Neural crest cell (in vitro differentiated cells): ENCODE data around the gene CDH12. TPM values are rescaled to one million over a fixed set of nuclear protein-coding genes. Genes with fewer than 3 reads are reported as not detected.

ENCODE experiments used
- DNase-seq: peaks from one replicate; pipeline ENCODE4 v3.0.0; 2021; ENCODE audit warnings: low read depth, mixed read lengths, low spot score
- H3K27ac Mint-ChIP-seq: one replicate; pipeline ENCODE4 v1.8.0; 2021; ENCODE audit warnings: mild to moderate bottlenecking, mixed read lengths; ENCODE audit not compliant: unreplicated experiment
- H3K27me3 Mint-ChIP-seq: 2 replicates; pipeline ENCODE4 v1.8.0; 2021; ENCODE audit warnings: low read depth, mild to moderate bottlenecking, mixed read lengths
- H3K36me3 Mint-ChIP-seq: 2 replicates; pipeline ENCODE4 v1.8.0; 2021; ENCODE audit warnings: low read depth, mild to moderate bottlenecking, mixed read lengths
- H3K4me1 Mint-ChIP-seq: 2 replicates; pipeline ENCODE4 v1.8.0; 2021; ENCODE audit warnings: mixed read lengths
- H3K4me3 Mint-ChIP-seq: one replicate; pipeline ENCODE4 v1.8.0; 2021; ENCODE audit warnings: mild to moderate bottlenecking, mixed read lengths
- H3K9me3 Mint-ChIP-seq: 2 replicates; pipeline ENCODE4 v1.8.0; 2021; ENCODE audit warnings: mixed read lengths
- total RNA-seq: library from RNA; stranded (reverse); gene quantifications from 2 replicates; pipeline ENCODE4 v1.2.1, GENCODE V29; 2021
- TF ChIP-seq, protein P1 (sequence below): fragments of 200-600 bp; sonication (generic); conservative IDR thresholded peaks from 2 replicates; pipeline ENCODE4 v1.5.0; 2021; ENCODE audit warnings: antibody characterized with exemption, mild to moderate bottlenecking

CDH12 gene
- total RNA-seq, 1 donor from 2014 or later: 0.07 TPM

GRCh38 chr5:21831145-21831787 lies 1021.9 kb downstream of the CDH12 start:
- no peaks in the 10 kb centered on the region for H3K4me1 Mint-ChIP-seq
- no peaks in the 10 kb centered on the region for H3K36me3 Mint-ChIP-seq
- no peaks in the 10 kb centered on the region for H3K27me3 Mint-ChIP-seq
- H3K27ac Mint-ChIP-seq: no peak overlapping the region
- TF ChIP-seq, protein P1, sequence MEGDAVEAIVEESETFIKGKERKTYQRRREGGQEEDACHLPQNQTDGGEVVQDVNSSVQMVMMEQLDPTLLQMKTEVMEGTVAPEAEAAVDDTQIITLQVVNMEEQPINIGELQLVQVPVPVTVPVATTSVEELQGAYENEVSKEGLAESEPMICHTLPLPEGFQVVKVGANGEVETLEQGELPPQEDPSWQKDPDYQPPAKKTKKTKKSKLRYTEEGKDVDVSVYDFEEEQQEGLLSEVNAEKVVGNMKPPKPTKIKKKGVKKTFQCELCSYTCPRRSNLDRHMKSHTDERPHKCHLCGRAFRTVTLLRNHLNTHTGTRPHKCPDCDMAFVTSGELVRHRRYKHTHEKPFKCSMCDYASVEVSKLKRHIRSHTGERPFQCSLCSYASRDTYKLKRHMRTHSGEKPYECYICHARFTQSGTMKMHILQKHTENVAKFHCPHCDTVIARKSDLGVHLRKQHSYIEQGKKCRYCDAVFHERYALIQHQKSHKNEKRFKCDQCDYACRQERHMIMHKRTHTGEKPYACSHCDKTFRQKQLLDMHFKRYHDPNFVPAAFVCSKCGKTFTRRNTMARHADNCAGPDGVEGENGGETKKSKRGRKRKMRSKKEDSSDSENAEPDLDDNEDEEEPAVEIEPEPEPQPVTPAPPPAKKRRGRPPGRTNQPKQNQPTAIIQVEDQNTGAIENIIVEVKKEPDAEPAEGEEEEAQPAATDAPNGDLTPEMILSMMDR: no peak
- no peak for DNase-seq
- H3K9me3 Mint-ChIP-seq: no peaks in the 10 kb centered on the region
- no peak overlapping the region for H3K4me3 Mint-ChIP-seq

DNA sequence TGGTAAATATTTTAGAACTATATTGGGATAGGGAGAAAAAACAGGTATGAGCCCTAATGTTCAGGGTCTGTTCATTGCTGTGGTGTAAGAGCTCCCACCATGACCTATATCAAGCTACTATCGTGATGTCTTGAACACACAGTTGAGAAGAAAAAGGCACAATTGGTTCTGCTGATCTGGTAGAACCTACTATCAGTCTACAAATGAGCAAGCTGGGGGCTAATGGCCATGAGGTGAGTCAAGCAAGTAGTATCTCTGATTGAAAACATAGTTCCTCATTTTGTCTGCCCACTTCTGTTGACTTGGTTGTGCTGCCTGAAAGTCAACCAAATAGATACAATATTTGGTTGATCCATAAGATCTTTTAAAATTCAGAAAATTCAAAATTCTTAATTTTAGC lies 1026.3 kb downstream of the CDH12 start:
- no peaks in the 10 kb centered on the region for H3K36me3 Mint-ChIP-seq
- H3K4me3 Mint-ChIP-seq: no peak overlapping the region
- no peaks in the 10 kb centered on the region for H3K4me1 Mint-ChIP-seq
- H3K9me3 Mint-ChIP-seq: no peaks in the 10 kb centered on the region
- DNase-seq: no peak
- TF ChIP-seq, protein P1: no peak
- H3K27ac Mint-ChIP-seq: no peak overlapping the region
- H3K27me3 Mint-ChIP-seq: no peaks in the 10 kb centered on the region

DNA sequence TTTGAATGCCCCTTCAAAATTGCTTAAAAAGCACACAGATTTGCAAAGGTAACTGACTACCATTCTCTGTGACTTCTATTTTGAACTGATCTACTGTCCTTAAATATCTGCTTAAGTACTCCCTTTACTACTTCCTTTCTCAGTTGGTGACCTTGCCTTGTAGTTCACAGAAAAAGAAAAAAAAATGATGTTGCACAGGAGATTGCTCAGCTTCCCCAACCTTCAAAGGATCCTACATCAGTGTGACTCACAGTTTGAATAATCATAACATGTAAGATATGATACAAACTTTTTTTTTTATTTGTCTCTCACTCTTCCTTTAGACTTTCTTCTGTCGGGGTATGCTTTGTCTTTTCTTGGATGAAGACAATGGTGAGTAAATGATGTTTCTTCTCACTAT lies 1029.6 kb downstream of the CDH12 start:
- no peaks in the 10 kb centered on the region for H3K4me1 Mint-ChIP-seq
- no peaks in the 10 kb centered on the region for H3K9me3 Mint-ChIP-seq
- H3K4me3 Mint-ChIP-seq: no peak overlapping the region
- H3K36me3 Mint-ChIP-seq: no peaks in the 10 kb centered on the region
- TF ChIP-seq, protein P1: no peak
- H3K27ac Mint-ChIP-seq: no peak overlapping the region
- no peak for DNase-seq
- H3K27me3 Mint-ChIP-seq: peaks cover 4% of the 10 kb centered on the region

- Mint-ChIP-seq H3K36me3 (no peaks in the 10 kb centered on the region), H3K9me3 (no peaks in the 10 kb centered on the region), H3K27me3 (peaks cover 4% of the 10 kb centered on the region), H3K27ac (no peak overlapping the region), H3K4me3 (no peak overlapping the region), H3K4me1 (no peaks in the 10 kb centered on the region)
- TF ChIP-seq, protein P1: no peak
- no peak for DNase-seq
Observed at GRCh38 chr5:21823076-21823574, 1030.0 kb downstream of the CDH12 start.

GRCh38 chr5:21820527-21820926 lies 1032.6 kb downstream of the CDH12 start:
- no peaks in the 10 kb centered on the region for H3K36me3 Mint-ChIP-seq
- no peaks in the 10 kb centered on the region for H3K9me3 Mint-ChIP-seq
- peaks cover 7% of the 10 kb centered on the region for H3K27me3 Mint-ChIP-seq
- DNase-seq: no peak
- no peak overlapping the region for H3K27ac Mint-ChIP-seq
- H3K4me3 Mint-ChIP-seq: no peak overlapping the region
- H3K4me1 Mint-ChIP-seq: no peaks in the 10 kb centered on the region
- TF ChIP-seq, protein P1: no peak
